Upper lobe of right lung (tissue), 1 donor: ENCODE data around the gene SEZ6L2. TPM values are rescaled to one million over a fixed set of nuclear protein-coding genes. Genes with fewer than 3 reads are reported as not detected.

Source experiments
- ATAC-seq: fragments of 200-7000 bp; cut with Tn5 transposase; one replicate; pipeline ENCODE4 v1.9.1; 2020; ENCODE audit warnings: mild to moderate bottlenecking, moderate library complexity
- DNase-seq: peaks from one replicate; pipeline ENCODE4 v3.0.0-alpha.2; 2020
- H3K27ac ChIP-seq: fragments of 200-600 bp; one replicate; pipeline ENCODE4 v1.8.0; 2022
- H3K27me3 ChIP-seq: fragments of 200-600 bp; one replicate; pipeline ENCODE4 v1.8.0; 2022; ENCODE audit warnings: mild to moderate bottlenecking
- H3K36me3 ChIP-seq: fragments of 200-600 bp; one replicate; pipeline ENCODE4 v1.8.0; 2022
- H3K4me1 ChIP-seq: fragments of 200-600 bp; one replicate; pipeline ENCODE4 v1.8.0; 2022
- H3K4me3 ChIP-seq: fragments of 200-600 bp; one replicate; pipeline ENCODE4 v1.8.0; 2022; ENCODE audit warnings: mild to moderate bottlenecking
- H3K9me3 ChIP-seq: fragments of 200-600 bp; one replicate; pipeline ENCODE4 v1.8.0; 2022
- CTCF ChIP-seq: fragments of 200-600 bp; IDR thresholded peaks from one replicate; pipeline ENCODE4 v1.8.0; 2022; ENCODE audit warnings: antibody characterized with exemption
- intact Hi-C: fragments of 100-400 bp; cut with DNase I; formaldehyde crosslinking; loops from one replicate; pipeline ENCODE4 v1.11.0; 2022
- total RNA-seq: library from RNA; stranded (reverse); fragmentation: NEBNext Ultra II Directional; extraction: Animal tissue kit (Norgen Biotek cat#: 25700); gene quantifications from one replicate; pipeline ENCODE4 v1.2.1, GENCODE V29; 2021
- donor health status: DM: no; HTN: yes; CAD: no; lungs with severe emphysema.

The SEZ6L2 gene
- total RNA-seq, 1 donor from 2014 or later, result 11.9 TPM

DNA sequence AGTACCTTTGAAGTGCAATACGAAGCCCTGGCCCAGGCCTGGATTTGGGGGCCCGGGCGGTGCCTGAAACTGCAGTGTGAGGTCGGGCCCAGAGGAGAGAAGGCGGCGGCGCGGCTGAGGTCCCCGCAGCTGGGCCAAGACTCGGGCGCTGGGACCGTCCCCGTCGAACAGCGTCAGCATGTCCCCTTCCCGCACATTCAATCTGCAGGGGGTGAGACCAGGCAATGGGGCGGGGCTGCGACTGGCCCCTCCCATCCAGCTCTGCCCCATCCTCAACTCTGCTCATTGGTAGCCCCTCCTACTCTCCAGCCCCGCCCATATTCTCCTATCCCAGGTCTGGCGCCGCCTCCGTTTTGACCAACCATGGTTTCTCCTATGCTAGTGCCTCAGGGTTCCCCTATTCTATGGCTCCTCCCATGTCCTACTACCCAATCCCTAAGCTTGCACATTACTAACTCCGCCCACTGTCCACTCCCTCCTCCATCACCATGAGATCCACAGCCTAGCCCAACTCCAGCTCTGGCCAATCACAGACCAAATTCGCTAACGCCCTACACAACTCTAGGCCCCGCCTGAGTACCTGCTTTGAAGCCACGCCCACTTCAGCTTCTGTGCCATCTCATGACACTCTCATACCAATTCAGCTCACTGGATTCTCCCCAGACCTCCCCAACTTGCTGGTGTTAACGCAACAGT lies 21.9 kb downstream of the SEZ6L2 start:
- Histone ChIP-seq H3K27ac (no peak overlapping the region), H3K36me3 (no peaks in the 10 kb centered on the region), H3K9me3 (no peaks in the 10 kb centered on the region), H3K4me1 (peaks cover 7% of the 10 kb centered on the region), H3K27me3 (peaks cover 21% of the 10 kb centered on the region), H3K4me3 (no peak overlapping the region)
- ATAC-seq (peak; percentile 89), DNase-seq (peak; percentile 82)
- no peak for TF ChIP-seq CTCF
- intact Hi-C loops, result no loop called here

DNA sequence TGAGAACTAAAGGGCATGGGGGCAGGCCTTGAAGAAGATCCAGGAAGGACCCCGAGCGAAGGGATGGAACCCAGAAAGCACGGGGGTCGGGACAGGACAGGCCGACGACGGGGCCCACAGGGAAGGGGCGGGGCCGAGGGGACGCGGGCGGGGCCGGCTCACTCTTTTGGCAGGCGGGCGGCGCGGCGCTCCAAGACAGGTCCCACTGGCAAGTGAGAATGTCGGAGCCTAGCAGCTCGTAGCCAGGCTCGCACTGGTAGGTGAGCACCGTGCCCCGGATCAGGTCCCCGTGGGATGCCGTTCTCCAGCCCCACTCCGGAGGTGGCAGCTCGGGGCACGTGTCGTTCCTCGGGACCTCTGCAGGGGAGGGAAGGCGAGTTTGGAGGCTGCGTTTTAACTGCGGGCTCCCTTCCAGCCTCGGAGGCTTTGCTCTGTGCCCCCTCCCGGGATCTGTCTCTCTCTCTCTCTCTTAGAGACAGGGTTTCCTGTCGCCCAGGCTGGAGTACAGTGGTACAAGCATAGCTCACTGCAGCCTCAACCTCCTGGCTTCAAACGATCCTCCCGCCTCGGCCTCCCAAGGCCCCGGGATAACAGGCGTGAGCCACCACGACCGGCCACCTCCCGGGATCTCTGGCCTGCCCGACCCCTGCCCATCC lies 22.6 kb downstream of the SEZ6L2 start:
- TF ChIP-seq CTCF, result no peak
- Histone ChIP-seq H3K4me3 (peak overlapping the region; percentile 26), H3K36me3 (no peaks in the 10 kb centered on the region), H3K4me1 (peaks cover 7% of the 10 kb centered on the region), H3K27me3 (peaks cover 21% of the 10 kb centered on the region), H3K9me3 (no peaks in the 10 kb centered on the region), H3K27ac (no peak overlapping the region)
- intact Hi-C loops, result no loop called here
- no peak for DNase-seq
- peak; percentile 31 for ATAC-seq

GRCh38 chr16:29876217-29876593 lies 23.1 kb downstream of the SEZ6L2 start:
- Histone ChIP-seq H3K36me3 (no peaks in the 10 kb centered on the region), H3K4me3 (peak overlapping the region; percentile 26), H3K27me3 (peaks cover 21% of the 10 kb centered on the region), H3K27ac (no peak overlapping the region), H3K4me1 (peaks cover 7% of the 10 kb centered on the region), H3K9me3 (no peaks in the 10 kb centered on the region)
- TF ChIP-seq CTCF, result no peak
- ATAC-seq (peak; percentile 1), DNase-seq (no peak)
- intact Hi-C loops, result no loop called here

DNA sequence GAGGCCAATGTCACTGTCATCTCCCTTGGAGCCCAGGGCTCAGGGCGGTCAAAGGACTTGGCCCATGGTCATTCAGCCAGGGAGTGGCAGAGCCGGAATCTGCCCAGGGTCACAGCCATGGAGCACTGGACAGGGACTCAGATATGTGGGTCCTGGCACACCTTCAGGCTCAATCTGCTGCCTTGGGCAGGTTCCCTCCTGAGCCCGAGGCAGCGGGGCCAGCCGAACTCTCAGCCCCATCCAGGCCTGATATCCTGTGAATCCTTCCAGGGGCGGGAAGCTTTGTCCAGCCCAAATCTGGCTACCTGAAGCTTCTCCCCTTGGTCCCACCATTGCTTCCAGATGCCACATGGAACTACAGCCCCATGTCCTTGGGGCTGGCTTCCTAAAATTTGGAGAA lies 24.1 kb downstream of the SEZ6L2 start:
- Histone ChIP-seq H3K27me3 (peaks cover 21% of the 10 kb centered on the region), H3K36me3 (no peaks in the 10 kb centered on the region), H3K4me3 (no peak overlapping the region), H3K4me1 (peaks cover 7% of the 10 kb centered on the region), H3K9me3 (no peaks in the 10 kb centered on the region), H3K27ac (no peak overlapping the region)
- DNase-seq (no peak), ATAC-seq (no peak)
- no peak for TF ChIP-seq CTCF
- intact Hi-C loops, result no loop called here

- H3K4me1 ChIP-seq, result peaks cover 7% of the 10 kb centered on the region
- intact Hi-C loops, result no loop called here
- H3K27me3 ChIP-seq, result peaks cover 20% of the 10 kb centered on the region
- H3K4me3 ChIP-seq, result no peak overlapping the region
- DNase-seq, result no peak
- TF ChIP-seq CTCF, result no peak
- no peaks in the 10 kb centered on the region for H3K36me3 ChIP-seq
- ATAC-seq, result no peak
- H3K9me3 ChIP-seq, result no peaks in the 10 kb centered on the region
- H3K27ac ChIP-seq, result no peak overlapping the region
These were observed 26.0 kb downstream of the SEZ6L2 start for GRCh38 chr16:29873319-29873718.
